Measurements from ENCODE around the gene TATDN3.
"Not testable (repeated sequence)": the region's sequence is repeated elsewhere in the genome, so short reads cannot be mapped to it uniquely, and the experiment has no call there.

TATDN3 gene

GRCh38 chr1:212816567-212817278, 25.0 kb downstream of the TATDN3 start:
- Histone ChIP-seq H3K27me3 (ENCODE audit: control insufficient read depth, insufficient read depth, low read length) (no peaks in the 10 kb centered on the region), H3K4me3 (ENCODE audit: low read length) (no peak overlapping the region), H3K4me1 (ENCODE audit: control insufficient read depth, low read depth, low read length) (peaks cover 3% of the 10 kb centered on the region), H3K9ac (ENCODE audit: low read length) (no peak overlapping the region), H3K9me3 (ENCODE audit: control insufficient read depth, low read depth, low read length) (no peaks in the 10 kb centered on the region), H3K36me3 (ENCODE audit: control insufficient read depth, low read depth, low read length) (no peaks in the 10 kb centered on the region), H3K27ac (ENCODE audit: low read length) (no peak overlapping the region)

DNA sequence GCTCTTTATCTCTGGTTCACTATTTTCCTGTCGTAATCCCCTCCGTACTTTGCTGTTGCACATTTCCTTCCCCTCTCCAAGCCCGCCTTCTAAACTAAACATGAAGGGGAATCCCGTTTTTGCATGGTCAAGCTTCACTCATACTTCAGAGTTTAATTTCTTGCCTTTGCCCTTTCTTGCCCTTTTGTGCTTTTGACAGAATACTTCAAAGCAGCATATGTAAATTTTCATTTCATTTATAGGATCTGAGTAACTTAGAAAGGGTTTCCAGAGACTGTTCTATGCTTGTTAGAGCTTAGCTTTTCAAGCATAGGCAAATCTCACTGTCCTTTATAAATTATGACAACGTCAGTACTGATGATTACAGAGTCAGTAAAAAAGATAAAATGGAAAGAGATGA, 28.0 kb downstream of the TATDN3 start:
- Histone ChIP-seq H3K27me3 (ENCODE audit: control insufficient read depth, insufficient read depth, low read length) (no peaks in the 10 kb centered on the region), H3K4me3 (ENCODE audit: low read length) (no peak overlapping the region), H3K36me3 (ENCODE audit: control insufficient read depth, low read depth, low read length) (no peaks in the 10 kb centered on the region), H3K27ac (ENCODE audit: low read length) (no peak overlapping the region), H3K9ac (ENCODE audit: low read length) (no peak overlapping the region), H3K4me1 (ENCODE audit: control insufficient read depth, low read depth, low read length) (peaks cover 3% of the 10 kb centered on the region), H3K9me3 (ENCODE audit: control insufficient read depth, low read depth, low read length) (no peaks in the 10 kb centered on the region)

DNA sequence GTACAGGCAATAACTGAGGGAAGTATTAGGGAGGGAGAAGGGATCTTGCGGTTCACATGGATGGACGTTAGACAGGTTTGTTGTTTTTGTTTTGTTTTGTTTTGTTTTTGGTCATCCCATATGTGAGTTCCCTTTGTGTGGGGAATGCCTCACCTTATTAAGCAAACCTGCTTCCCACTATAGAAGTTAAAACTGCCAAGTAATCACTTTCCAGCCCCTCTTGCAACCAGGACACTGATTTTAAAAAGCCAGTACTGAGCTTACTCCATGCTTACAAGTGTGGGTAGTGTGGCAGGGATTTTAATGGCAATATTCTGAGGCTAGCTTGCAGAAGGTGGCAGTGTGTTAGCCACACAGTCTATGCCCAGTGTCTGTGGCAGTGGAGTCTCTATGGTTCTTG, 29.3 kb downstream of the TATDN3 start:
- no peaks in the 10 kb centered on the region for H3K27me3 ChIP-seq (ENCODE audit: control insufficient read depth, insufficient read depth, low read length)
- H3K9me3 ChIP-seq (ENCODE audit: control insufficient read depth, low read depth, low read length): peaks cover 10% of the 10 kb centered on the region
- H3K4me3 ChIP-seq (ENCODE audit: low read length): no peak overlapping the region
- H3K4me1 ChIP-seq (ENCODE audit: control insufficient read depth, low read depth, low read length): no peaks in the 10 kb centered on the region
- no peak overlapping the region for H3K9ac ChIP-seq (ENCODE audit: low read length)
- H3K27ac ChIP-seq (ENCODE audit: low read length): no peak overlapping the region
- H3K36me3 ChIP-seq (ENCODE audit: control insufficient read depth, low read depth, low read length): no peaks in the 10 kb centered on the region

- no peak overlapping the region for H3K4me3 ChIP-seq (ENCODE audit: low read length)
- no peaks in the 10 kb centered on the region for H3K4me1 ChIP-seq (ENCODE audit: control insufficient read depth, low read depth, low read length)
- no peaks in the 10 kb centered on the region for H3K27me3 ChIP-seq (ENCODE audit: control insufficient read depth, insufficient read depth, low read length)
- peaks cover 10% of the 10 kb centered on the region for H3K9me3 ChIP-seq (ENCODE audit: control insufficient read depth, low read depth, low read length)
- H3K27ac ChIP-seq (ENCODE audit: low read length): no peak overlapping the region
- no peak overlapping the region for H3K9ac ChIP-seq (ENCODE audit: low read length)
- H3K36me3 ChIP-seq (ENCODE audit: control insufficient read depth, low read depth, low read length): no peaks in the 10 kb centered on the region
These were observed 31.3 kb downstream of the TATDN3 start for GRCh38 chr1:212822956-212823355.

- no peak overlapping the region for H3K4me3 ChIP-seq (ENCODE audit: low read length)
- H3K36me3 ChIP-seq (ENCODE audit: control insufficient read depth, low read depth, low read length): no peaks in the 10 kb centered on the region
- no peaks in the 10 kb centered on the region for H3K27me3 ChIP-seq (ENCODE audit: control insufficient read depth, insufficient read depth, low read length)
- no peaks in the 10 kb centered on the region for H3K4me1 ChIP-seq (ENCODE audit: control insufficient read depth, low read depth, low read length)
- H3K9ac ChIP-seq (ENCODE audit: low read length): no peak overlapping the region
- no peak overlapping the region for H3K27ac ChIP-seq (ENCODE audit: low read length)
- peaks cover 10% of the 10 kb centered on the region for H3K9me3 ChIP-seq (ENCODE audit: control insufficient read depth, low read depth, low read length)
These were observed 32.5 kb downstream of the TATDN3 start for GRCh38 chr1:212824201-212824600.

DNA sequence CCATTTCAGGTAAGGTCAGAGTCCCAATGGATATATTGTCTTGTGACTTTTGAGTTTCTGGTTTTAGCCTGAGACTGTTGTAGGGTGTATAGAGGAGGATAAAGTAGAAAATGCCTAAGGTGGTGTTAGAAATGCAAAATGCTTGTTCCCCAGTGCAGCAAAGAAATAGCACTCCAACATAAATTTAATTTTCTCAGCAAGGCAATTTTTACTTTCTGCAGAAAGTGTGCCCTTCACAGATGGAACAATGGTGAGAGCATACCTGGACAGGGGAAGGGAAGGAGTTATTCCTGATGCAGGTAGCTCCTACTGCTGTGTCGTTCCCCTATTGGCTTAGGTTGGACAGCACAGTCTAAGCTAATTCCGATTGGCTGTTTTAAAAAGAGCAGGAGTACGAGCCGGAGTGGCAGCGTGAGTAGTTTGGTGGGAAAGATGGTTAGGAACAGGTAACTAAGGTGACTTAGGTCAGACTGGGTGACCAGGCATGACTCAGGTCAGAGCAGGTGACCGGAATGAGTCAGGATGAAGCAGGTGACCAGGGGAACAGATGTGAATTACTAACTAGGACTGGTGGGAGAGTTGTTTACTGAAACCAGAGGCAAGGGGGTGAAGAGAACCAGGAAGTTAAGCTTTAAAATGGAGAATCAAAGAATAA, 34.2 kb downstream of the TATDN3 start:
- H3K36me3 ChIP-seq (ENCODE audit: control insufficient read depth, low read depth, low read length): no peaks in the 10 kb centered on the region
- no peaks in the 10 kb centered on the region for H3K4me1 ChIP-seq (ENCODE audit: control insufficient read depth, low read depth, low read length)
- no peak overlapping the region for H3K27ac ChIP-seq (ENCODE audit: low read length)
- H3K27me3 ChIP-seq (ENCODE audit: control insufficient read depth, insufficient read depth, low read length): no peaks in the 10 kb centered on the region
- H3K4me3 ChIP-seq (ENCODE audit: low read length): no peak overlapping the region
- peaks cover 10% of the 10 kb centered on the region for H3K9me3 ChIP-seq (ENCODE audit: control insufficient read depth, low read depth, low read length)
- H3K9ac ChIP-seq (ENCODE audit: low read length): no peak overlapping the region

- H3K36me3 ChIP-seq (ENCODE audit: control insufficient read depth, low read depth, low read length): no peaks in the 10 kb centered on the region
- no peak overlapping the region for H3K9ac ChIP-seq (ENCODE audit: low read length)
- no peaks in the 10 kb centered on the region for H3K4me1 ChIP-seq (ENCODE audit: control insufficient read depth, low read depth, low read length)
- H3K9me3 ChIP-seq (ENCODE audit: control insufficient read depth, low read depth, low read length): peaks cover 10% of the 10 kb centered on the region
- H3K27me3 ChIP-seq (ENCODE audit: control insufficient read depth, insufficient read depth, low read length): no peaks in the 10 kb centered on the region
- H3K27ac ChIP-seq (ENCODE audit: low read length): no peak overlapping the region
- no peak overlapping the region for H3K4me3 ChIP-seq (ENCODE audit: low read length)
These were observed 35.6 kb downstream of the TATDN3 start for GRCh38 chr1:212827171-212827776.

- no peak overlapping the region for H3K9ac ChIP-seq (ENCODE audit: low read length)
These were observed 36.2 kb downstream of the TATDN3 start for GRCh38 chr1:212827831-212828278.

GRCh38 chr1:212828395-212828794, 36.7 kb downstream of the TATDN3 start:
- no peaks in the 10 kb centered on the region for H3K36me3 ChIP-seq (ENCODE audit: control insufficient read depth, low read depth, low read length)
- no peaks in the 10 kb centered on the region for H3K27me3 ChIP-seq (ENCODE audit: control insufficient read depth, insufficient read depth, low read length)
- H3K4me3 ChIP-seq (ENCODE audit: low read length): no peak overlapping the region
- peaks cover 10% of the 10 kb centered on the region for H3K9me3 ChIP-seq (ENCODE audit: control insufficient read depth, low read depth, low read length)
- no peaks in the 10 kb centered on the region for H3K4me1 ChIP-seq (ENCODE audit: control insufficient read depth, low read depth, low read length)
- no peak overlapping the region for H3K9ac ChIP-seq (ENCODE audit: low read length)
- H3K27ac ChIP-seq (ENCODE audit: low read length): no peak overlapping the region

More at GRCh38 chr1:212827831-212828278, 36.2 kb downstream of the TATDN3 start:
- Histone ChIP-seq H3K36me3 (ENCODE audit: control insufficient read depth, low read depth, low read length) (no peaks in the 10 kb centered on the region), H3K27me3 (ENCODE audit: control insufficient read depth, insufficient read depth, low read length) (no peaks in the 10 kb centered on the region), H3K4me3 (ENCODE audit: low read length) (no peak overlapping the region), H3K4me1 (ENCODE audit: control insufficient read depth, low read depth, low read length) (no peaks in the 10 kb centered on the region), H3K27ac (ENCODE audit: low read length) (no peak overlapping the region), H3K9me3 (ENCODE audit: control insufficient read depth, low read depth, low read length) (peaks cover 10% of the 10 kb centered on the region)

DNA sequence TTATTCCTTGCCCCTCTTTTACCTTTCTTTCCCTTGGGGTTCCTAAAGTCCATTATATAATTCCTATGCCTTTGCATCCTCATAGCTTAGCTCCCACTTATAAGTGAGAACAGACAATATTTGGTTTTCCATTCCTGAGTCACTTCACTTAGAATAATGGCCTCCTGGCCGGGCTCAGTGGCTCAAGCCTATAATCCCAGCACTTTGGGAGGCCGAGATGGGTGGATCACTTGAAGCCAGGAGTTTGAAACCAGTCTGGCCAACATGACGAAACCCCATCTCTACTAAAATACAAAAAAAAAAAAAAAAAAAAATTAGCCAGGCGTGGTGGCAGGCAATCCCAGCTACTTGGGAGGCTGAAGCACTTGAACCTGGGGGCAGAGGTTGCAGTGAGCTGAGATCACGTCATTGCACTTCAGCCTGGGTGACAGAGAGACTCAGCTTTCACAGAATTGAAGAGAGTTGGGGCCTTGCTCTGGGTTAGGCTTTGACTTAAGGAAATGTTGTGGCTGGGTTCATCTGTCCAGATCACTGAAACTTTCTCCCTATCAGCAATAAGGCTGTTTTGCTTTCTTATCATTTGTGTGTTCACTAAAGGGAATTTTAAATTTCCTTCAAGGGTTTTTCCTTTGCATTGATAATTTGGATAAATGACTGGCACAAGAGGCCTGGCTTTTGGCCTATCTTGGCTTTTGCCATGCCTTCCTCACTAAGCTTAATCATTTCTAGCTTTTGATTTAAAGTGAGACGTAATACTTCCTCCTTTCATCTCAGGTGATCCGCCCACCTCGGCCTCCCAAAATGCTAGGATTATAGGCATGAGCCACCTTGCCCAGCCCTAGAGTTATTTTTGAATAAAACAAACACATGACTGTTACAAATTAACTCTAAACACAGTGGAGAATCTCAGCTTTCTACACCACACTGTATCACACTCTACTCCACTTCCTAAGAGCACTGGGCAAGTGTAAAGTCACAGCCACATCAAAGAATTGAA, 41.8 kb downstream of the TATDN3 start:
- not testable (repeated sequence) for H3K27me3 ChIP-seq (ENCODE audit: control insufficient read depth, insufficient read depth, low read length); H3K9ac ChIP-seq (ENCODE audit: low read length); H3K9me3 ChIP-seq (ENCODE audit: control insufficient read depth, low read depth, low read length); H3K4me1 ChIP-seq (ENCODE audit: control insufficient read depth, low read depth, low read length); H3K27ac ChIP-seq (ENCODE audit: low read length); H3K4me3 ChIP-seq (ENCODE audit: low read length); H3K36me3 ChIP-seq (ENCODE audit: control insufficient read depth, low read depth, low read length)

DNA sequence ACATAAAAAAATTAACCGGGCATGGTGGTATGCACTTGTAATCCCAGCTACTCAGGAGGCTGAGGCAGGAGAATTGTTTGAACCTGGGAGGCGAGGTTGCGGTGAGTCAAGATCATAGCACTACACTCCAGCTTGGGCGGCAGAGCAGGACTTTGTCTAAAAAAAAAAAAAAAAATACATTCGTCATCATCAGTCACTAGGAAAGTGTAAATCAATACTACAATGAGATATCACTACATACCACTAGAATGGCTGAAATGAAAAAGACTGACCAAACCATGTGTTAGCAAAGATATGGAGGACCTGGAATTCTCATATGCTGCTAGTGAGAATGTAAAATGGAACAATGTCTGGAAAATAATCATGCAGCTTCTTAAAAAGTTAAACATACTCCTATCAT, 46.5 kb downstream of the TATDN3 start:
- H3K27ac ChIP-seq (ENCODE audit: low read length): no peak overlapping the region
- no peaks in the 10 kb centered on the region for H3K9me3 ChIP-seq (ENCODE audit: control insufficient read depth, low read depth, low read length)
- H3K9ac ChIP-seq (ENCODE audit: low read length): no peak overlapping the region
- H3K27me3 ChIP-seq (ENCODE audit: control insufficient read depth, insufficient read depth, low read length): no peaks in the 10 kb centered on the region
- H3K36me3 ChIP-seq (ENCODE audit: control insufficient read depth, low read depth, low read length): no peaks in the 10 kb centered on the region
- H3K4me3 ChIP-seq (ENCODE audit: low read length): no peak overlapping the region
- no peaks in the 10 kb centered on the region for H3K4me1 ChIP-seq (ENCODE audit: control insufficient read depth, low read depth, low read length)
